GM19351 (cell line): ENCODE results near the gene FAM110D.

Experiments
- ATAC-seq: cut with Tn5 transposase; IDR thresholded peaks from one replicate; pipeline ENCODE4 v1.9.1; 2021; ENCODE audit warnings: mild to moderate bottlenecking, moderate library complexity; ENCODE audit not compliant: unreplicated experiment

The FAM110D gene

DNA sequence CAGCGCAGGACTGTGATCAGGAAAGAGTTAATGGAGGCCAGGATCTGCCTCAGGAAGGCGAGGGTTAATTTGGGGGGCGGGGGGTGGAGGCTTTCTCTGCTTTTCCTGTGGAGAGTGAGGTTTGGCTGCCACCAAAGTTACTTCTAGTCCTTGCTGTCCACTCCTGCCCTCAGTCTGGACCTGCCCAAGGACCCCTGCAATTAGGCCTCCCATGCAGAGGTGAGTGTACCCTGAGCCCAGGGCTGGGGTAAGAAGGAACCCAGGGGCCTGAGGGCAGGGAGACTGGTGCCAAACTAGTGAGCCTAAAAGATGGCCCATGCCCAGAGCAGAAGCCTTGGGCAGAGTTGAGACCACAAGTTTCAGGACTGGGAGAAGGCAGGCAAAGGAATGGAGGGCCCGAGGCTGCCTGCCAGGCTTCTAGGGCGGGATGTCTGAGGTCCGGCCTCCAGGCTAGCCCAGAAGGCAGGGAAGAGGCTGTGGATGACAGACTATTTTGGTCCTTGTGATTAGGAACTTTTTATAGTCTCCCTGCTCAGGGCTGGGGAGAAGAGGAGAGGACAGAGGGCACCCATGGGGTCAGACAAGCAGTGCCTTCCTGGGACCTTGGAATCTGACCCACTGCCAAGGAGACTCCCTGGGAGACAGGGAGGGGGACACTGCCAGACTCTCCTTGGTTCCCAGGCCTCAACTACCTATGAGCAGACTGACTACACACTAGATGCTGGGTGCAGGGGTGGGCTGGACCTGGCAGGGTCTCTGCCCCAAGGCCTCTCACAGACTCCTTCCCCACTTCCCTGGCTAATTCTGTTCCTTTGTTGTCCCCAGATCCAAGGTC is at the start of gene FAM110D:
Gene FAM110D, plus strand, starts transcription at position 172 of the 835 bp plus-strand sequence. CDS start 2,213 bp downstream, outside the sequence.
- no peak for ATAC-seq

DNA sequence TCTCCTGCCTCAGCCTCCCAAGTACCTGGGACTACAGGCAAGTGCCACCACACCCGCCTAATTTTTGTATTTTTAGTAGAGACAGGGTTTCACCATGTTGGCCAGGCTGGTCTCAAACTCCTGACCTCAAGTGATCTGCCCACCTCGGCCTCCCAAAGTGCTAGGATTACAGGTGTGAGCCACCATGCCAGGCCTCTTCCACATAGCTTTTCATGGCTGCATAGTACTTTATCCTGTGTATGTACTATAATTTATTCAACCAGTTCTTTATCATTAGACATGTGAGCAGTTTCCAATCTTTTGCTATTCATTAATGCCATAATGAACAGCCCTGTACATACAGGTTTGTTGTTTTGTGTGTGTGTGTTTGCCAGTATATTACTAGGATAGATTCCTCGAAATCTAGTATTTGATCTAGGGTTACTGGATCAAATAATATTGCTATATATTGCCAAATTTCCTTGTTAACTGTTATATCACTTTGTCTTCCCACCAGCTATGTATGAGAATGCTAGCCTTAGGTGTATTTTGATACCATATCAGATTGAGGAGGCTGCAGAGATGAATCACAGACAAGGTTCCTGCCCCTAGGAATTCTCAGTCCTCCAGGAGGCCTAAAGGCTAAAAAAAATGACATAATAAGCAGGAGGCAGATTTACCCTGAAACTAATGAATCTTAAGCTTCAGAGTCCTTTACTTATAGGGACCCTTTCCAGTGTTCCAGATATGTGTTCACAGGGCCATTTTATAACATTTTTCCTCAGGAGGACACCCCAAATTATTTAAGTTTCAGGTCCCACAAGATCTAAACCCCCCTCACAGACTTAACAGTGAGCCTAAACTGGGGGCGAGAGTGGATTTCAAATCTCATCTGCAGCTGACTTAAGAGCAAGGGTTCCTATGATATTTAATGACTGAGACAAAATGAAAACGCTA is 49.4 kb upstream of the FAM110D start:
- ATAC-seq, result no peak

DNA sequence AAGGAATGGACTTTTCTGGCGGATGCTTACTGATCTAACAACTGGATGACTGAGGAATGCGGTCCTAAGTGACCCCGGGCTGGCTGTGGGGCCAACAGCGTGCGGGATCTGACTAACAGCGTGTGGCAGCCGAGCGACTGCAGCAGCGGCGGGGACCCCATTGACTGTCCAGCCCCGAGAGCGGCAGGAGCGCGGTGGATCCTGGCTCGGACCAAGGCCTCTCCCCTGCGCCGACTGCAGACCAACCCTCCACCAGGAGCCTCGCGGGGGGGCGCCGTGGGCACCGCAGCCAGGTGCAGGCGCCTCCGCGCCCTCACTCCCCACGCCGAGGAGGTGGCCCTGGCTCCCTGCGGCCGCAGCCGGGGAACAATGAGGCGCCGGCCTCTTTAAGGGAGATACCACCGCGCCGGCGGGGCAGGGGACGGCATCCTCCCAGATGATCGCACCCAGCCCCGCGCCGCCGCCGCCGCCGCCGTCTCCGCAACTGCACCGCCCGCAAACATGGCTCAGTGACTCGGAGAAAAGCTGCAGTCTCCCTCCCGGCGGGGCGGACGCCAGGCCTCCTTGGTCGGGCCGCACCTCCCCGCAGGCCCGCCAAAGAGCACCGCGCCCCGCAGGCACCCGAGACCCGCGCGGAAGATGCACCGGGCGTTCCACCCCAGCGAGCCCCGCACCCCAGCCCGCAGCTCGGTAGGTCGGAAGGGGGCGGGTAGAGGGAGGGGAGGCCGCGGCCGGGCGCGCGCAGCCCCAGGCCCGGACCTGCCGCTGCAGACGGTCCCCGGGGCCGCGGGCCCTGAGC is 47.9 kb upstream of the FAM110D start:
- peak; percentile 46 for ATAC-seq

- peak; percentile 71 for ATAC-seq
Measured at GRCh38 chr1:26111530-26112406, 47.1 kb upstream of the FAM110D start, which contains the start of gene PDIK1L. PDIK1L (plus strand) TSS chr1:26111824; CDS start chr1:26114309, 2,485 bp downstream.

- no peak for ATAC-seq
Measured at GRCh38 chr1:26112407-26112775, 46.5 kb upstream of the FAM110D start.

DNA sequence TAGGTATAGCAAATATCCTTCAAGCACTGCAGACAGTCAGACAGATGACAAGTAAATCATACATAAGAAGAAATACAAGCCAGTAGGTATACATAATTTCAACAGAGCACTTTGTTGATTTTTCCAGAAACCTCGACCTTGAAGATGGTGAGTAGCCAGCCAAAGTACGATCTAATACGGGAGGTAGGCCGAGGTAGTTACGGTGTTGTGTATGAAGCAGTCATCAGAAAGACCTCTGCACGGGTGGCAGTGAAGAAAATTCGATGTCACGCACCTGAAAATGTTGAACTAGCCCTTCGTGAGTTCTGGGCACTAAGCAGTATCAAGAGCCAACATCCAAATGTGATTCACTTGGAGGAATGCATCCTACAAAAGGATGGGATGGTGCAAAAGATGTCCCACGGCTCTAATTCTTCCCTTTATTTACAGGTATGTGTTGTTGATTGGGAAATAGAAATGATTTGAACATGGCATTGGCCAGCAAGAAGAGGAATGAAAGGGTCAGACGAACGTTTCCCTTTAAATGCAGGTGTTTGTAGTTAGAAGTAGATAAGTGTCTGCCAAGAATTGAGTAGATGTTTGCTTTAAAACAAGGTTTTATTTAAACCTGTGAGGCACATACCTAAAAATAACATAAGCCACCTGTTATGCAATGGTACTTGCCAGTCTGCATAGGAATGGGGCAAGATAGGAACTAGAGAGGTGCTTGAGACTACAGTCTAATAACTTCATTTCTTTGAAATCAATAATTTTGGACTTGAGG is 44.5 kb upstream of the FAM110D start:
- no peak for ATAC-seq

DNA sequence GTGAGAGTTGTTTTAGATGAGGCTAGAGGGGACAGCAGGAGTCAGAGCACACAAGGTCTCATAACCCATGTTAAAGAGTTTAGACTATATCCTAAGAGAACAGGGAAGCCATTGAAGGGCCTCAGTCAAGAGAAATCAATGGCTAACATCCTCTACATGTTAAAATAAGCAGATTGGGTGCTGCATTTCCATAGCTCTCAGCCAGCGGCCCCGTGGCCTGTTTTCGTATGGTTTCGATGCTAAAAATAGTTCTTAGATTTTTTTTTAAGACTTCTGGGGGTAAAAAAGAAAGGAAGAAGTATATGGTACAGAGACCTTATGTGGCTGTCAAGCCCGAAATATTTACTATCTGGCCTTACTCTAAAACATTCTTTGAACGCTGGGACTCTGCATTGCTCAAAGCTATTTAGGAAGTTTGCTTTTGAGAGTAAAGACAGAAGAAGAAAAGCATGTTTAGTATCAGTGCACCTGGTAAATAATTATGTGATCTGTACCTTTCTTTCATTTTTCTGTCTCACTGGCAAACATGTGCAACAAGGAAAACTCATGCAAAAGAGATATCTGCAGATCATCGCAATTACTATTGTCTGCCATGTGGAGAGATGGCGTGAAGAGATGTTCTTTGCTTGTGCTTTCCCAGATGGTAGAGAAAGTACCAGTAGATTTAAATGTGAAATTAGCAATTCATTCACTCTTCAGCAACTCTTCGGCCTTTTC is 38.8 kb upstream of the FAM110D start:
- ATAC-seq, result no peak

DNA sequence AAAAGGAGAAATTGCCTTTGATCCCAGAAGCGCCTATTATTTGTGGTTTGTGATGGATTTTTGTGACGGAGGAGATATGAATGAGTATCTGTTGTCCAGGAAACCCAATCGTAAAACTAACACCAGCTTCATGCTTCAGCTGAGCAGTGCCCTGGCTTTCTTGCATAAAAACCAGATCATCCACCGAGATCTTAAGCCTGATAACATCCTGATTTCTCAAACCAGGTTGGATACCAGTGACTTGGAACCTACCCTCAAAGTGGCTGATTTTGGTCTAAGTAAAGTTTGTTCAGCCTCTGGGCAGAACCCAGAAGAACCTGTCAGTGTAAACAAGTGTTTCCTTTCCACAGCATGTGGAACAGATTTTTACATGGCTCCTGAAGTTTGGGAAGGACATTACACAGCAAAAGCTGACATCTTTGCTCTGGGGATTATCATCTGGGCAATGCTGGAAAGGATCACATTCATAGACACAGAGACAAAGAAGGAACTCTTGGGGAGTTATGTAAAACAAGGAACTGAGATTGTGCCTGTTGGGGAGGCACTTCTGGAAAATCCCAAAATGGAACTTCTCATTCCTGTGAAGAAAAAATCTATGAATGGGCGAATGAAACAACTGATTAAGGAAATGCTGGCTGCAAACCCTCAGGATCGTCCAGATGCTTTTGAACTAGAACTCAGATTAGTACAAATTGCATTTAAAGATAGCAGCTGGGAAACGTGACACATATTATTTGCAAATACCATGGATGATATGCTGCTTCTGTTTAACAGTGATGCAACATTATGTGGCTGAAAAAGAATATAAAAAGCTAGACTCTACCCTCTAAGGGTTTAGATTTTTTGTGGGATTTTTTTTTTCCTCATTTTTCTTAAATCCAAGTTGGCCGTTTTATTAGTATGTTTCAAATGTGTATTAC is 36.8 kb upstream of the FAM110D start:
- ATAC-seq, result no peak

DNA sequence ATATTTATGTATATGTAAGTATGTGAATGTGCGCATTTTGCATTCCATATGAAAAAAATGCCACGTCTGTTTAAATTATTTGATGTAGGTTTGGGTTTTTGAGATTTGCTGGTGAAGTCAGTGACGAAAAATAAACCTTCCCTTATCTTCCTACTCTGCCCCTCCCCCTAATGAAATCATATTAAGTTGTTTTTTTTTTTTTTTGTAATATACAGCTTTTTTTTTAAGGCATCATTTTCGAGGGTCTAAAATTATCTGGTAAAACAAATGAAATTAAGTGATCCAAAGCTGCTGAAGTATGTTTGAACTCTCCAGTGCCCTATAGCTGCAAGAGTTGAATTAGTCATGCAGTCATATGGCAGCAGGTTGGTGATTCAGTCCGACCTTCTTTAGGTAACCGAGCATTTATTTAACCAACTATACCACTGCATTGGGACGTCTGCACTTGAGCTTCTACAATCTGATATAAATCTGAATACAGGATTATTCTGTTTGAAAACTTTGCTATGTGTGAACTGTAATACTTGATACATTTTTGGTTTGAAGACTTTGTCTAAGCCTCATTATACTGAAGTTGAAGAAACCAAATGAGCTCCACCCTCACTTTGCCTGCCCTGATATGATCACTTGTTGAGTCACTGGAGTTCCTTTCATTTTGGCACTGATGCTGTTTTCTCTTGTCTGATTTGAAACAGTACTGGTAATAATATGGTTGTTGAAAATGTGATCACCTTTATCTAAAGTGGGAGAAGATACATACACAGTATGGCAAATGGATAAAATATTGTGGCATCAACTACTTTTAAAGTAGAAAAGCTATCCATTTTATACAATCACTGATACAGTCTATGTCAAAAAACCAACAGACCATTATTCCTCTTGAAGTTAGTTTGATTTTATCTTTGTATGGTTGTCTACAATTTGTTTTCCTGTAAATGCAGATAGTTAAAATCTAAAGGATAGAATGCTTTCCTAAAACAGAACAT is 35.6 kb upstream of the FAM110D start:
- ATAC-seq, result no peak

GRCh38 chr1:26124418-26125331 is 34.2 kb upstream of the FAM110D start:
- no peak for ATAC-seq

DNA sequence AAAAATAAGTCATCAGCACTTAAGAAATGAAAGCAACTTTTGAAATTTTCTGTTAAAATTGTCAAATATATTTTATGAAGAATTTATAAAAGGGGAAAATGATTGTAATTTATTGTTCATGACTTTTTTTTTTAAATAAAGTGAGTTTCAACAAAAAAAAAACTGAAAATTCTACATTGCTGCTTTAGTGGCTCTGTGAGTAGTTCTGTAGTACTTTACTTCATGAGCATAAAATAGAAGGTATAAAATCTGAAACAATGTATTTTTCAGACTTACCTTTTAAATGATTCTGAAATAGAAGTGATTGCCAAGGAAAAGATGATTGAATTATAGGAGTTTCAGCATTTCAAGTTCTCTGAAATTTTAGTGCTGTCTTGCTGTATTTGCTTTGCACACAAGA is 33.5 kb upstream of the FAM110D start:
- no peak for ATAC-seq

DNA sequence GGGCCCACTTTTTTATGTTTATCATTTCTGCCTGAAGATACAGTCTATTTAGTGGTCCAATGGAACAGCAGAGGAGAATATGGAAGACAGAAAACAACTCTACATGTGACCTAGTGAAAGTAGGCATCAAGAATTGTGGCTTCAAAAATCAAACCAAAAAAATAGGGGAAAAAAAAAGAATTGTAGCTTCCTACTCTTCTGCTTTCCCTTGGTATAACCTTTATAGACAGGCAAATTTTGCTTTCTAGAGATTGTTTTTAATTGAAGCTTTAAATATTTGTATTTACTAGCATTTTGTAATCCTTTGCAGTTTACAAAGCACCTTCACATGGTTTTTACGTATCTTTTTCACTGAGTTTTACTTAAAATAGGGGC is 32.9 kb upstream of the FAM110D start:
- no peak for ATAC-seq

DNA sequence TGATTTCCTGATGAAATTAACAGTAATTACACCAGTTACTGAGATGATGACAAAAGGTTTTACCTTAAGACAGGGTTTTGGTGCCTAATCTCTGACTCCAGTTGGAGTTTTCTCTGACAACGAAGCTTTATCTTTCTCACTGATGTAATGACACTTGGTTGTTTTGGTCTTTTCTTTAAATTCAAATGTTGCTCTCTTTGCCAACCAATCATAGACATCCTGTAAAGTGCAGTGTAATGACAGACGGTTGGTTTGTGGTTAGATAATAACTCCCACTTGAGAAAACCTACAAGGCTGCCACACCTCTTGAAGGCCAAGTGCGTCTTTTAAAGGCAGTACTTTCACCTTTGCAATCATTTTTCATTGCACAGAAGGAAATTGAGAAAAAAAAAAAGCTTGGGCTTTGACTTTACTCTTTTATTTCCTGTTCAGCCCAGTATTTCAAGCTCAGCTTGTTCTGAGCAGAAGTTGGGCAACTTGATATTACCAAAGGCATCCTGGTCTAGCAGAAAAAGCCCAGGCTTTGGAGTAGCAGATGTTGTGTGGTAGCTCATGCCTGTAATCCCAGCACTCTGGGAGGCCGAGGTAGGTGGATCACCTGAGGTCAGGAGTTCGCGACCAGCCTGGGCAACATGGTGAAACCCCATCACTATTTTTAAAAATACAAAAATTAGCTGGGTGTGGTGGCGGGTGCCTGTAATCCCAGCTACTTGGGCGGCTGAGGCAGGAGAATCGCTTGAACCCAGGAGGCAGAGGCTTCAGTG is 32.4 kb upstream of the FAM110D start:
- ATAC-seq, result peak; percentile 64
